ENCODE data around the gene CHST11. TPM values are rescaled to one million over a fixed set of nuclear protein-coding genes. Genes with fewer than 3 reads are reported as not detected.

The CHST11 gene
- total RNA-seq, 1 donor from 2014 or later: 15.5 TPM

- H3K36me3 Mint-ChIP-seq: no peaks in the 10 kb centered on the region
- no peak overlapping the region for H3K4me3 Mint-ChIP-seq
- DNase-seq (ENCODE audit: extremely low spot score, unreplicated experiment): no peak
- no peak for TF ChIP-seq CTCF (conservative IDR thresholded peaks at IDR 0.05)
- no peaks in the 10 kb centered on the region for H3K9me3 Mint-ChIP-seq
- no peak overlapping the region for H3K27ac Mint-ChIP-seq
- peaks cover 15% of the 10 kb centered on the region for H3K4me1 Mint-ChIP-seq (ENCODE audit: unreplicated experiment)
- H3K27me3 Mint-ChIP-seq: peaks cover 3% of the 10 kb centered on the region
Measured at GRCh38 chr12:104786352-104786751, 329.6 kb downstream of the CHST11 start.

DNA sequence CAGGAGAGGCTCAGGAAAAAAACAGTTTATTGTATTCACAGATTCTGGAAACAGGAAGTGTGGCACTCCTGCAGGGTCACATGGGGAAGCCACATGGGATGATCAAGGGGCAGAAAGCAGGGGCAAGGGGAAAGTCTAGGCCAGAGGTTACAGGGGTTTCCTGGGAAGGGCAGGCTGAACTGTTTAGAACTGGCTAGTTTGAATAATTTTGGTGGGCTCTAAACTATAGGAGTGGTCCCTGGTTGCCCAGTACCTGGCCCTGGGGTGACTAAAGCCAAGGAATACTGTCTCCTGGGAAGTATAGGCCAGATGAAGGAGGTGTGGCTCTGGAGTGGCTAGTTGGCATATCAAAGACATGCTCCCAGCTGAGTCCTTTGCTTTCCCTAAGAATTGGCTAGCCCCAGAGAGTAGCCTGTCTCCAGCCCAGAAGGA is 332.1 kb downstream of the CHST11 start:
- H3K27ac Mint-ChIP-seq: no peak overlapping the region
- H3K4me1 Mint-ChIP-seq (ENCODE audit: unreplicated experiment): peaks cover 15% of the 10 kb centered on the region
- no peak for DNase-seq (ENCODE audit: extremely low spot score, unreplicated experiment)
- H3K4me3 Mint-ChIP-seq: no peak overlapping the region
- no peaks in the 10 kb centered on the region for H3K36me3 Mint-ChIP-seq
- peaks cover 3% of the 10 kb centered on the region for H3K27me3 Mint-ChIP-seq
- no peaks in the 10 kb centered on the region for H3K9me3 Mint-ChIP-seq
- no peak for TF ChIP-seq CTCF (conservative IDR thresholded peaks at IDR 0.05)

DNA sequence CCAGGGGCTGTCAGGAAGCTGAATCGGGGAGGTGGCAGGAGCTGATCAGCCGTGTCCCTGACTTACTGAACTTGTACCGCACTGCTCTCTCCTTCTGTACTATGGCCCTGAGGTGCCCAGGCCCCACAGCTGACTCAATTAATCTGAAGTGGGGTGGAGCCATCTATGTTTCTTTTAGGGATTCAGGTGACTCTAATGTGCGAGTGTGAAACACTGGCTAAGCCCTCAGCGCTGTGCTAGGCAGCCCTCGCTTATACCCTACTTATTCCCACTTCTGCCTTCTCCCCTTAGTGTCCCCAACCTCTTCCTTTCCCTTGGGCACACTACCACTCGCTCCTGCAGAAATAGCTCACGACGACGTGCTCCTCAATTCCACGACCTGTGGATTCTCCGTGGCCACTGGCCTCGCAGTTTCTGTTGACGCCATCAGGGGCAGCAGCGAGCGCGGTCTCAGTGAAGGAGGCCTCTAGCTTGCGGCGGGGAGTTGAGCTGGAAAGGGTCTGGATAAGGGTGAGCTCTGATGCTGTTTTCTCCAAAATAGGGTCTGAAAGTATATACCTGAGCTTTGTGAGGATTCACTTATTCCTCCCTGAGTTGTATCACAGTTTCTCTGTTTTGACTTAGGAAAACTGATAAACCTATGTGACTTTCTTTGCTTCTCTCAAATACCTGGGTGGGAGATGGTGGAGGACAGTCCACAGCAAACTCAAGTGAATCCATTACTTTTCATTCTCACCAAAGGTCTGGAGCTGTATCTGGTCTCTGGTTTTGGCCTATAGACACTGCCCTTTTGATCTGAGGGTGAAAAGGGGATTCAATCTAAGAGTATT is 333.8 kb downstream of the CHST11 start:
- Mint-ChIP-seq H3K4me1 (ENCODE audit: unreplicated experiment) (peaks cover 10% of the 10 kb centered on the region), H3K9me3 (no peaks in the 10 kb centered on the region), H3K27ac (no peak overlapping the region), H3K27me3 (peaks cover 3% of the 10 kb centered on the region), H3K36me3 (no peaks in the 10 kb centered on the region), H3K4me3 (peak overlapping the region; percentile 79)
- peak; percentile 82 for TF ChIP-seq CTCF (conservative IDR thresholded peaks at IDR 0.05)
- peak; percentile 75 for DNase-seq (ENCODE audit: extremely low spot score, unreplicated experiment)

- DNase-seq (ENCODE audit: extremely low spot score, unreplicated experiment): no peak
- Mint-ChIP-seq H3K4me3 (no peak overlapping the region), H3K9me3 (no peaks in the 10 kb centered on the region), H3K4me1 (ENCODE audit: unreplicated experiment) (peaks cover 10% of the 10 kb centered on the region), H3K36me3 (no peaks in the 10 kb centered on the region), H3K27ac (no peak overlapping the region), H3K27me3 (peaks cover 3% of the 10 kb centered on the region)
- TF ChIP-seq CTCF (conservative IDR thresholded peaks at IDR 0.05): no peak
Measured at GRCh38 chr12:104792570-104792969, 335.8 kb downstream of the CHST11 start.

GRCh38 chr12:104793285-104793684 is 336.5 kb downstream of the CHST11 start:
- Mint-ChIP-seq H3K4me1 (ENCODE audit: unreplicated experiment) (peaks cover 10% of the 10 kb centered on the region), H3K9me3 (no peaks in the 10 kb centered on the region), H3K4me3 (no peak overlapping the region), H3K36me3 (no peaks in the 10 kb centered on the region), H3K27ac (no peak overlapping the region), H3K27me3 (peaks cover 3% of the 10 kb centered on the region)
- TF ChIP-seq CTCF (conservative IDR thresholded peaks at IDR 0.05): no peak
- no peak for DNase-seq (ENCODE audit: extremely low spot score, unreplicated experiment)
